Nephron (organoid): ENCODE data around the gene ATG13.
"Not testable (repeated sequence)": the region's sequence is repeated elsewhere in the genome, so short reads cannot be mapped to it uniquely, and the experiment has no call there.

Source experiments
- H3K27ac Mint-ChIP-seq, 3 experiments: 2 replicates each; pipeline ENCODE4 v1.8.0; 2020; ENCODE audit warnings: mixed read lengths in 3 of 3, mild to moderate bottlenecking in 2 of 3, moderate library complexity in 1 of 3
- H3K27me3 Mint-ChIP-seq: 2 replicates; pipeline ENCODE4 v1.8.0; 2021; ENCODE audit warnings: low read depth, mild to moderate bottlenecking, moderate library complexity, mixed read lengths
- H3K36me3 Mint-ChIP-seq: 2 replicates; pipeline ENCODE4 v1.8.0; 2020; ENCODE audit warnings: low read depth, mixed read lengths
- H3K4me1 Mint-ChIP-seq: 2 replicates; pipeline ENCODE4 v1.8.0; 2020; ENCODE audit warnings: mixed read lengths
- H3K4me3 Mint-ChIP-seq, 3 experiments: 2 replicates each; pipeline ENCODE4 v1.8.0; 2020; ENCODE audit warnings: mild to moderate bottlenecking in 3 of 3, mixed read lengths in 3 of 3, moderate library complexity in 2 of 3
- H3K9me3 Mint-ChIP-seq: 2 replicates; pipeline ENCODE4 v1.8.0; 2020; ENCODE audit warnings: mixed read lengths
- TF ChIP-seq, protein P1 (sequence below), 3 experiments: fragments of 200-600 bp; sonication (generic); IDR thresholded peaks; one replicate each; pipeline ENCODE4 v1.5.0; 2021; ENCODE audit warnings: antibody characterized with exemption in 3 of 3; ENCODE audit not compliant: unreplicated experiment in 3 of 3

Gene ATG13

DNA sequence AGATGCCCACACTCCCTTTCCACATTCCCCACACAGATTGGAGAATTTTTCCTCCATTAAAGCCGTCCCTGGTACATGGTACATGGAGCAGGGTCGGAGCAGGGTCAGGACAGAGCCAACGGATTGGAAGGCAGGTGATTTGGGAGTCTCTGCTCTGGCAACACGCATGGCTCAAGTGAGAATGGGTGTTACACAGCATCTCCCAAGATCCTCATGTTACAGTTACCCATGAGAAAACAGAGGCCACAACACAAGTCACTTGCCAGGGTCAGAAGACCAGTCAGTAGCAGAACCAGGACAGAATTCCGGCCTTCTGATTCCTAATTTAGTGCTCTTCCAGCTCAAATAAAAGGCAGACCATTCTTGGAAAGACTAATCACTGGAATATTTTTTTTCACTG lies 94.0 kb downstream of the ATG13 start:
- peak overlapping the region in 1 of 3 experiments; percentile 75 for H3K27ac Mint-ChIP-seq
- TF ChIP-seq, protein P1, sequence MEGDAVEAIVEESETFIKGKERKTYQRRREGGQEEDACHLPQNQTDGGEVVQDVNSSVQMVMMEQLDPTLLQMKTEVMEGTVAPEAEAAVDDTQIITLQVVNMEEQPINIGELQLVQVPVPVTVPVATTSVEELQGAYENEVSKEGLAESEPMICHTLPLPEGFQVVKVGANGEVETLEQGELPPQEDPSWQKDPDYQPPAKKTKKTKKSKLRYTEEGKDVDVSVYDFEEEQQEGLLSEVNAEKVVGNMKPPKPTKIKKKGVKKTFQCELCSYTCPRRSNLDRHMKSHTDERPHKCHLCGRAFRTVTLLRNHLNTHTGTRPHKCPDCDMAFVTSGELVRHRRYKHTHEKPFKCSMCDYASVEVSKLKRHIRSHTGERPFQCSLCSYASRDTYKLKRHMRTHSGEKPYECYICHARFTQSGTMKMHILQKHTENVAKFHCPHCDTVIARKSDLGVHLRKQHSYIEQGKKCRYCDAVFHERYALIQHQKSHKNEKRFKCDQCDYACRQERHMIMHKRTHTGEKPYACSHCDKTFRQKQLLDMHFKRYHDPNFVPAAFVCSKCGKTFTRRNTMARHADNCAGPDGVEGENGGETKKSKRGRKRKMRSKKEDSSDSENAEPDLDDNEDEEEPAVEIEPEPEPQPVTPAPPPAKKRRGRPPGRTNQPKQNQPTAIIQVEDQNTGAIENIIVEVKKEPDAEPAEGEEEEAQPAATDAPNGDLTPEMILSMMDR (IDR thresholded peaks at IDR 0.05; ENCODE audit: unreplicated experiment in 3 of 3) = no peak
- H3K9me3 Mint-ChIP-seq = no peaks in the 10 kb centered on the region
- H3K4me3 Mint-ChIP-seq = no peak overlapping the region
- H3K27me3 Mint-ChIP-seq = no peaks in the 10 kb centered on the region
- peaks cover 5% of the 10 kb centered on the region for H3K4me1 Mint-ChIP-seq
- H3K36me3 Mint-ChIP-seq = peaks cover 16% of the 10 kb centered on the region

DNA sequence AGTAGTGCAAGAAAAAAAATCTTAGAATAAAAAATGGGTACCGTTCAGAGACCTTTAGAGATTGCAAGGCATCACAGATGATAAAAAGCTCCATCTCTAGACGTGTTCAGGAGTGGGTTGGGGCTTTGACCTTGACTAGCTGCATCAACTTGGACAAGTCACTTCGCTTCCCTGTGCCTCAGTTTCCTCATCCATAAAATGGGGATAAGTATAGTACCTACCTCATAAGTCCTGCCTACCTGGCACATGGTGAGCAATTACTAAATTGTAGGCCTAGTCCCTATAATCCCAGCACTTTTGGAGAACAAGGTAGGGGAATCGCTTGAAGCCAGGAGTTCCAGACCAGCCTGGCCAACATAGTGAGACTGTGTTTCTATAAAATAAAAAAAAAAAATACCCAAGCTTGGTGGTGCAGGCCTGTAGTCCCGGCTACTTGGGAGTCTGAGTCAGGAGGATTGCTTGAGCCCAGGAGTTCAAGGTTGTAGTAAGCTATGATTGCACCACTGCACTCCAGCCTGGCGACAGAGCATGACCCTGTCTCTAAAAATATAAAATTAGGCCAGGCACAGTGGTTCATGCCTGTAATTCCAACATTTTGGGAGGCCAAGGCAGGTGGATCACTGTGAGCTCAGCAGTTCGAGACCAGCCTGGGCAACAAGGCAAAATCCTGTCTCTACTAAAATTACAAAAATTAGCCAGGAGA lies 95.7 kb downstream of the ATG13 start:
- Mint-ChIP-seq H3K27me3 (no peaks in the 10 kb centered on the region), H3K36me3 (no peaks in the 10 kb centered on the region), H3K4me3 (no peak overlapping the region), H3K27ac (no peak overlapping the region), H3K4me1 (peaks cover 5% of the 10 kb centered on the region), H3K9me3 (no peaks in the 10 kb centered on the region)
- TF ChIP-seq, protein P1 (IDR thresholded peaks at IDR 0.05; ENCODE audit: unreplicated experiment in 3 of 3) = no peak

DNA sequence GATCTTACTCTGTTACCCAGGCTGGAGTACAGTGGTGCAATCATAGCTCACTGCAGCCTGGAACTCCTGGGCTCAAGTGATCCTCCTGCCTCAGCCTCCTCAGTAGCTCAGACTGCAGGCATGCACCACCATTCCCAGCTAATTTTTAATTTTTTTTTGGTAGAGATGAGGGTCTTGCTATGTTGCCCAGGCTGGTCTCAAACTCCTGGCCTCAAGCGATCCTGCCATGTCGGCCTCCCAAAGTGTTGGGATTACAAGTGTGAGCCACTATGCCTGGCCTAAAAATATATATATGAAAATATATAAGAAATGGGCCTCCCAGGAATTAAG lies 100.4 kb downstream of the ATG13 start:
- not testable (repeated sequence) for H3K27me3 Mint-ChIP-seq, H3K27ac Mint-ChIP-seq, H3K36me3 Mint-ChIP-seq, H3K4me1 Mint-ChIP-seq, H3K9me3 Mint-ChIP-seq, H3K4me3 Mint-ChIP-seq

DNA sequence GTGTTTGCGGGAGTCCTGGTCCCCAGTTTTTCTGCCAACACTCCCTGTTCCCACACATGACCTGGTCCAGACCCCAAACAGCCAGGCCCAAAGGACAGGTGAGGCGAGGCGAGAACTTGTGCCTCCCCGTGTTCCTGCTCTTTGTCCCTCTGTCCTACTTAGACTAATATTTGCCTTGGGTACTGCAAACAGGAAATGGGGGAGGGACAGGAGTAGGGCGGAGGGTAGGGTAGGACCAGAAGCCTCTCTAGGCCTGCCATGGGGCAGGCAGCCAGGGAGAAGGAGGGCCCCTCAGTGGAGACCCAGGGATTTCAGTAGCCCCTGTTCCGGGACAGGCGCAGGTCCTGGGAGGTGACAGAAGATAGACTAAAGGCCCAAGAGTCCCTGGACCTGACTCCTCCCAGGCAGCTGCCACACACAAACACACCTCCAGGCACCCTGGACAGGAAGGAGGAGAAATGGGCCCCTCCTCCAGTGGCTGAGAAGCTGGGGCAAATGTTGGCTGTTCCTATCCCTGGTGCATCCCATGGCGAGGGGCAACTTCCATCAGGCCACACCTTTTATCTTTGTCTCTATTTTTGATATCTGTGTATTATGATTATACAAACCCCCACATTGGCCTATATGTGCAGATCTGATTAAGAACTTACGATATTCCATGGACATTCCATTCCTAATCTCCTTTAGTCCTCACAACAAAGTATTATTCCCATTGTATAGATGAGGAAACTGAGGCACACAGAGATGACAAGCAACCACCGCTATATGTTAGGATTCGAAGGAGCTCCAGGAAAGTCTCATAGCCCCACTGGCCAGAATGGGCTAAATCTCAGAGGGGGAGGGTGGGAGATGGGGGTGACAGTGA lies 101.0 kb downstream of the ATG13 start:
- H3K36me3 Mint-ChIP-seq = no peaks in the 10 kb centered on the region
- H3K4me1 Mint-ChIP-seq = no peaks in the 10 kb centered on the region
- no peaks in the 10 kb centered on the region for H3K9me3 Mint-ChIP-seq
- H3K27ac Mint-ChIP-seq = no peak overlapping the region
- peaks cover 6% of the 10 kb centered on the region for H3K27me3 Mint-ChIP-seq
- TF ChIP-seq, protein P1 (IDR thresholded peaks at IDR 0.05; ENCODE audit: unreplicated experiment in 3 of 3) = no peak
- H3K4me3 Mint-ChIP-seq = no peak overlapping the region

DNA sequence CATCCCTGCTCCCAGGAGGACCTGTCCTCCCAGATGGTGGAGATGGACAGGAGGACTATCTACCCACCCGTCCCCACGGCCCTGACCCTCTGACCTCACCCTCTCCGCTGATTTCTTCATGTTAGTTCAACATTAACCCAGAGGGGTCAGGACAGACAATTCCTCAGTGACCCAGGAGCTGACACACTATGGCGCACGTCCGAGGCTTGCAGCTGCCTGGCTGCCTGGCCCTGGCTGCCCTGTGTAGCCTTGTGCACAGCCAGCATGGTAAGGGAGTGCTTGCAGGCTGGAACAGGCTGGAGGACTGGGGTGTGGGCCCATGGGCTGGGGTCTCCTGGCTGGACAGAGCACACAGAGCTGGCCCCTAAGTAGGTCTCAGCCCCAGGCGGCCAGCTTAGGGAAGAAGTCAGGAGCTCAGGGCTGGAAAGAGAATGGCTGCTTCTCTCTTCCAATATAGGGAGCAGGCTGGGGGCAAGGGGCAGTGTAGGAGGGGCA lies 101.7 kb downstream of the ATG13 start, which contains the start of gene F2:
Gene F2 (plus strand): TSS at position 166 of the 495 bp plus-strand sequence. CDS start 23 bp downstream, at position 189.
- TF ChIP-seq, protein P1 (IDR thresholded peaks at IDR 0.05; ENCODE audit: unreplicated experiment in 3 of 3) = no peak
- Mint-ChIP-seq H3K4me1 (no peaks in the 10 kb centered on the region), H3K36me3 (no peaks in the 10 kb centered on the region), H3K27me3 (peaks cover 6% of the 10 kb centered on the region), H3K27ac (peak within 1 kb of the TSS in 1 of 3 experiments; percentile 68), H3K9me3 (no peaks in the 10 kb centered on the region), H3K4me3 (no peak within 1 kb of the TSS)

DNA sequence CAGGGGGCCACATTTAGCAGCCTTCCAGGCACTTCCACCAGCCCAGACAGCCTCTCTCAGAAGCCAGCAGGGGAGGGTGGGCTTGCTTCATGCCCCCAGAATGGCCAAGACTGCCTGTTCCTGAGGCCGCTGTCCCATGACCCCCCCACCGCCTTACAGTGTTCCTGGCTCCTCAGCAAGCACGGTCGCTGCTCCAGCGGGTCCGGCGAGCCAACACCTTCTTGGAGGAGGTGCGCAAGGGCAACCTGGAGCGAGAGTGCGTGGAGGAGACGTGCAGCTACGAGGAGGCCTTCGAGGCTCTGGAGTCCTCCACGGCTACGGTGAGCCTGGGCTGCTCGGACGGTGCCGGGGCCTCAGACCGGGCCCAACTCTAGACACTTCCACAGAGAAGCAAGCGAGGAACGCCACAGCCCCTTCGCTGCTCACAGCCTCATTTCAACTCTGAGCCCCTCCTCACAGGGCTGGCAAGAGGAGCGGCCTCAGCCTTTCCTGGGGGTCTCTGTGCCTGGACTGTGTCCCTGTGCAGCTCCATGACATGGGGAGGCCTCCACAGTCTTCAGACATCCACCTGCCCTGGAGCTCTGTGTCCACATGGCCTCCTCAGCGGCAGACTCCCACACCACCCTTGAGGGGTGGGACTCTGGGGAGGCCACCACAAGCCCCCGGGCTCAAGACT lies 102.3 kb downstream of the ATG13 start:
- peaks cover 6% of the 10 kb centered on the region for H3K27me3 Mint-ChIP-seq
- H3K4me1 Mint-ChIP-seq = no peaks in the 10 kb centered on the region
- peak overlapping the region in 1 of 3 experiments; percentile 68 for H3K27ac Mint-ChIP-seq
- no peak overlapping the region for H3K4me3 Mint-ChIP-seq
- no peaks in the 10 kb centered on the region for H3K36me3 Mint-ChIP-seq
- TF ChIP-seq, protein P1 (IDR thresholded peaks at IDR 0.05; ENCODE audit: unreplicated experiment in 3 of 3) = no peak
- H3K9me3 Mint-ChIP-seq = no peaks in the 10 kb centered on the region
